Activated CD4-positive, alpha-beta T cell treated with anti-CD3 and anti-CD28 coated beads, Interleukin-2, Interleukin-6, amounts not matched to agents 100 ng/mL and 50 ng/mL, durations not matched to agents 16 hours and 8 hours (primary cell): Measurements from ENCODE around the gene UBE2L5.
"Not testable (repeated sequence)": the region's sequence is repeated elsewhere in the genome, so short reads cannot be mapped to it uniquely, and the experiment has no call there.

Source experiments
- DNase-seq: peaks from one replicate; pipeline ENCODE4 v3.0.0-alpha.2; 2020

Gene UBE2L5

DNA sequence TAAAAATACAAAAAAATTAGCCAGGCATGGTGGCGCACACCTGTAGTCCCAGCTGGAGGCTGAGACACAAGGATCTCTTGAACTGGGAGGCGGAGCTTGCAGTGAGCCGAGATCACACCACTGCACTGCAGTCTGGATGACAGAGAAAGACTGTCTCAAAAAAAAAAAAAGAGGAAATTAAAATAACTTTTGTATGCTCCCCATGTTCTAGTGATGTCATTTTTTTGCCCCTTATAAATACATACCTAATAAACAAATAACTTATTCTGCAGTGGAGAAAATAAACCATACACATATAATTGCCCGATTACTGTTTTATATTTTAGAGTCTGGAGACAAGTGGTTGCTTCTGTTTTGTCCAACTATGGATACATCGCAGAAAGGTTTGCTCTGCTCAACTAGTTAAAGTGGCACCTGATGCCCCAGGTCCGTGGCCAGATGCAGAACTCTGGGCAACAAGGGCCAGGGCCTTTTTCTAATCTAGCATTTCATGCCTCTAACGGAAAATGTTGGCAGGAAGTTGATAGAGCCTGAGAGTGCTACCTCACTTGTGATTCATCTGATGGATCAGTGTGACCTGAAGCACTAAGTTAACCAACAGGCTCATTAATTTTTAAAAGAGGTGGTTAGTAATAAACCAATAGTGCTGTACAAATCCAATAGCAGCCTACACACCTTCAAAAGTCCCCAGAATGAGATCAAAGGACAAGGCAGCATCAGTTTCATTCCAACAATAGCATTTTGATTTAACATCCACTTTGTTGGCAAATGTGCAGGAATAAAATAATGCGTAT, 18.8 kb downstream of the UBE2L5 start:
- no peak for DNase-seq

DNA sequence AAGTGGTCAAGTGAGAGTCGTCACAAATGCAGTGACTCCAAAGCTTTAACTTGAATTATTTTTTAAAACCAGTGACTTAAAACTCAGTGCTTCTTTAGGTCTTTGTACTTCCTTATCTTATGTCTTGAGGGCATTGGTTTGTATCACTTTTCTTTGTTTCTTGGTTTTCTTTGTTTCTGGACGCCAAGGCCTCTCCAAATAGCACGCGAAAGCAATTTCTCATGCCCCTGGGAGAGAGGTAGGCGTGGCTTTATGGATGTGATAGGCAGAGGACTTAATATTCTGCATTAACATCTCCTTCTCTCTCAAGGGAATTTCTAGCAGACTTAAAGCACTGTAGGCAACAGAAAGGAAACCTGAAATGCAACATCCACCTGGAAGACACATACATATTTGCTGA, 20.6 kb downstream of the UBE2L5 start:
- no peak for DNase-seq

DNA sequence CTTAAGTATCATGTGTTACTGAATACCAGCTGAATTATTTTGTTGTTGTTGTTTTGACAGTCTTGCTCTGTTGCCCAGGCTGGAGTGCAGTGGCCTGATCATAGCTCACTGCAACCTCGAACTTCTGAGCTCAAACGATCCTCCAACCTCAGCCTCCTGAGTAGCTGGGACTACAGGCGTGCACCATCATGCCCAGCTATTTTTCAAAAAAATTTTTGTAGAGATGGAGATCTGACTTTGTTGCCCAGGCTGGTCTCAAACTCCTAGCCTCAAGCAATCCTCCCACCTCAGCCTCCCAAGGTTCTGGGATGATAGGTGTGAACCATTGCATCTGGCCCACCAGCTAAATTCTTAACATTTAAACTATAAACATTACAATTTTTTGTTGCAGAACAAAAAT, 21.2 kb downstream of the UBE2L5 start:
- not testable (repeated sequence) for DNase-seq

DNA sequence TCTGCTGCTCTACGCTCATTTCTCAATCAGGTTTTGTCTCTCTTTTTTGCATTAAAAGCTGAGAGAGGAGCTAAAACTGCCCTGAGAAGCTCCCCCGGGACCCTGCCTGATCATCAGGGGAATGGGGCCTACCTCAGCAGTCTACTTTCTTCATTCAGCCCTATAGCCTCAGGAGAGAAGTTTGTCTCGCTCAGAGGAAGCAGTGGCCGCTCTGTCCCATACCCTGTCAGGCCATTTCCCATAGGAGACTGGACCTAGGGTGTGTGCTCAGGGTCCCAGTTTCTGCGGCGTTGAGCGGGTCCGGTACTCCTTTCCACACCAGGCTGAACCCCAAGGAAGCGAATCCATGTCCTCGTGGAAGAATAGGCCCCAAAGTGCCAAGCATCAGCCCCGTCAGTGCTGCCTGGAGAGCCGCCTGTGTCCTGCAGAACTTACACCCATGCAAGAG, 21.7 kb downstream of the UBE2L5 start:
- DNase-seq: no peak

DNA sequence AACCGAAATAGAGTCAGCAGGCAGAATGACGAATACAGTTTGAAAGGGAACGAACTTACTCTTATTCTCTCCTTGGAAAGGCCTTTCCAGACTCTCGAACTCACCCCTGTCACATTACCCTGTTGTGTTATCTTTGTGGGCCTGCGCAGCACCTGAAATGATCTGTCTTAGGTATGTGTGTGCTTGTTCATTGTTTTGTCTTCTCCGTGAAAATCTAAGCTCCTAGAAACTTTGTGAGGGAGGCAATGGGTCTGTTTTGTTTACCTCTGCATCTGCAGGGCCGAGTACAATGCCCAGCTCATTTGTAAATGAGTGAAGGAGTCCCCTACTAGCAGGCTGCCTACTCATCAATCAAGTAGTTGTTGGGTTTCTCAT, 23.8 kb downstream of the UBE2L5 start:
- DNase-seq: no peak

DNA sequence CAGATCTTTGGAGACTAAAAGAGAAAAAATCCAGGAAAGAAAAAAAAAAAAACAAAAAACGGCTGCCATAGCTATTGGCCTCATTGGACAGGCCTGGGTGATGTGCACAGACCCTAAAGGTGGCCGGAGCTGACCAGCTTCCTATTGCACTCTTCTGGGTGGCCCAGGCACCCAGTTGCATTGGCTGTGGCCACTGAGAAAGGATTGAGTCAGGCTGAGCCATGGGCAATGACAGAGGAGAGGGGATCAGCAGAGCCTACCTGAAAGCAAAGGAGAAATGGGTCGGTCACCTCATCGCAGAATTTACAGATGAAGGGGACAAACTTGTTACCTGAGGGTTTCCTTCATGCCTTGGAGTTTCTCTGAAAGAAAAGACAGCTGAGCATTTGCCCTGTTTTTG, 26.1 kb downstream of the UBE2L5 start:
- no peak for DNase-seq

DNA sequence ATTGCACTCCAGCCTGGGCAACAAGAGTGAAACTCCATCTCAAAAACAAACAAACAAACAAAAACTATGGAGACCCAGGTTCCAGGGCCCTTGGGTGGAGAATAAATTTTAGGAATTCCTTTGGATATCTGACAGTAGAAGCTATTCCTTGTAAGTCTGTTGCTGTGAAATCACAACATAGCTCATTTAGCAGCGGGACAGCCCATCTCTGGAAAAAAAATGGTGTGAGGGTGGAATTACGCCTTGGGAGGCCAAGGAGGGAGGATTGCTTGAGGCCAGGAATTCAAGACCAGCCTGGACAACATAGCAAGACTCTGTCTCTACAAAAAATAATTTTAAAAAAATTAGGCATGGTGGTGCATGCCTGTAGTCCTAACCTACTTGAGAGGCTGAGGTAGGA, 27.8 kb downstream of the UBE2L5 start:
- DNase-seq: no peak

DNA sequence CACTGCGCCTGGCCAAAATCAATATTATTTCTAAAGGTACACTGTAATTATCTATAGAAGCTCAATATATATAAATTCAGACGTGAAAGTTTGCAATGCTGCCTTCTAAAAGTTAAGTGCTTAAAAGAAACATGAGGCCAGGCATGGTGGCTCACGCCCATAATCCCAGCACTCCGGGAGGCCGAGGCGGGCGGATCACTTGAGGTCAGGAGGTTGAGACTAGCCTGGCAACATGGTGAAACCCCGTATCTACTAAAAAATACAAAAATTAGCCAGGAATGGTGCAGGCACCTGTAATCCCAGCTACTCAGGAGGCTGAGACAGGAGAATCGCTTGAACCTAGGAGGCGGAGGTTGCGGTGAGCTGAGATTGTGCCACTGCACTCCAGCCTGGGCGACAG, 29.2 kb downstream of the UBE2L5 start:
- DNase-seq: not testable (repeated sequence)

DNA sequence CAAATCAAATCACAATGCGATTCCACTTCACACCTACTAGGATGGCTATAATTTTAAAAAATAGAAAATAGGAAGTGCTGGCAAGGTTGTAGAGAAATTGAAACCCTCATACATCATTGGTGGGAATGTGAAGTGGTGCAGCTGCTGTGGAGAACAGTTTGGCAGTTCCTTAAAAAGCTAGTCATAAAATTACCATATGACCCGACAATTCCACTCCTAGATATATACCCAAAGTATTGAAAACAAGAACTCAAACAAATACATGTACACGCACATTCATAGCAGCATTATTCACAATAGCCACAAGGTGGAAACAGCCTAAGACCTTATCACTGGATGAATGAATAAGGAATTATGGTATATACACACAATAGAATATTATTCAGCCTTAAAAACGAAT, 31.4 kb downstream of the UBE2L5 start:
- no peak for DNase-seq

DNA sequence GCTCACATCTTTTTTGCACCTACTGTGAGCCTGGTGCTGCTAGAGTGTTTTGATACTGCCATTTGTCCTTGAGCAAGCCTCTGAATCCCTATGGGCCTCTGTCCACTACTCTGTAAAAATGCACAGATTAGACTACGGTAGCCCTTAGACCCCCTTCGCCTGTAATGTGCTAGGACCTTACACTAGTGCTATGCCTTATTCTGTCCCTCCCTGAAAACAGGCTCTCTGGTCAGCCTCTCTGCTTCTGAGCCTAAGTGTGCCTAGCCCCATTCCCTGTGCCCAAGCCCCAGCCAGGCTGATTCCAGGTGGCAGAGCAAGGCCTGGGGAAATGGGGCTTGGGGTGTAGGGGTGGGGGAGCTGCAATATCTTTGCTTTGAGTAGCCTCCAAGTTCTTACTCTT, 32.7 kb downstream of the UBE2L5 start:
- no peak for DNase-seq

DNA sequence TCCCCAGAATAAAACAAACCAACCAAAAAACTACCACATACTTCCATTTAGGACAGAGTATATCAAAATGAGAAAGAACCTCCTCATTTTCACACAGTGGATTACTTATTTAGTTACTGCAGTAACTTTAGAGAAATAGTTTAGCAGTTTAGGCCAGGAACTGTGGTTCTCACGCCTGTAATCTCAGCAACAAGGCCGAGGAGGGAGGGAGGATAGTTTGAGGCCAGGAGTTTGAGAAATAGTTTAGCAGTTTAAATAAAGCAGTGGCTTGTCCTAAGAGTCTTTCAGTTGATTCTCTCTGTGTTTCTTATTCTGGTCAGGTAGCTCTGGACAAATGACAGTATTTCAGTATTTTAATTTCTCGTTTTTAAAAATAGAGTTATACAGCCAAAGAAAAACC, 34.0 kb downstream of the UBE2L5 start:
- DNase-seq: no peak

DNA sequence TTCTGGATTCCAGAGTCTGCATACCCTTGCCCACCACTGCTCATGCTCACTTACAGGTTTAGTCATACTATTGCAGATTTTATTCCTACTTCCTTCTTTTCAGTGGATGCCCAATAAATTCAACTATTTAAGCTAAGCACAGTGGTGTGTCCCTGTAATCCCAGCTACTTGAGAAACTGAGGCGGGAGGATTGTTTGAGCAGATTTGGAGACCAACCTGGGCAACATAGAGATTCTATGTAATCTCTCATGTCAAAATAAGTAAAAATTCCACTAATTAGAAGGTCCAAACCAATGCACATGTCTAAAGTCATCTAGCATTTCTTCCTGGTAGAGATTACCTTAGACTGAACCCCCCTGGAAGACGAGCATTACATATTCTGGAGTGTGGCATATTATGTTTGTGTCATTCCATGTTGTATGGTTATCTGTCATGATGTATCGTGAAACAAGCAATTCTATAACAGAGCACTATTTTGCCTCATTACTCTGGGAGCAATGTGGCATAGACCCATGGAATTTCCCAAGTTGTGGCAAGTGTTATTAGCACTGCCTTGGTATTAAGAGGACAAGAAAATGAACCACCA, 35.1 kb downstream of the UBE2L5 start:
- no peak for DNase-seq

DNA sequence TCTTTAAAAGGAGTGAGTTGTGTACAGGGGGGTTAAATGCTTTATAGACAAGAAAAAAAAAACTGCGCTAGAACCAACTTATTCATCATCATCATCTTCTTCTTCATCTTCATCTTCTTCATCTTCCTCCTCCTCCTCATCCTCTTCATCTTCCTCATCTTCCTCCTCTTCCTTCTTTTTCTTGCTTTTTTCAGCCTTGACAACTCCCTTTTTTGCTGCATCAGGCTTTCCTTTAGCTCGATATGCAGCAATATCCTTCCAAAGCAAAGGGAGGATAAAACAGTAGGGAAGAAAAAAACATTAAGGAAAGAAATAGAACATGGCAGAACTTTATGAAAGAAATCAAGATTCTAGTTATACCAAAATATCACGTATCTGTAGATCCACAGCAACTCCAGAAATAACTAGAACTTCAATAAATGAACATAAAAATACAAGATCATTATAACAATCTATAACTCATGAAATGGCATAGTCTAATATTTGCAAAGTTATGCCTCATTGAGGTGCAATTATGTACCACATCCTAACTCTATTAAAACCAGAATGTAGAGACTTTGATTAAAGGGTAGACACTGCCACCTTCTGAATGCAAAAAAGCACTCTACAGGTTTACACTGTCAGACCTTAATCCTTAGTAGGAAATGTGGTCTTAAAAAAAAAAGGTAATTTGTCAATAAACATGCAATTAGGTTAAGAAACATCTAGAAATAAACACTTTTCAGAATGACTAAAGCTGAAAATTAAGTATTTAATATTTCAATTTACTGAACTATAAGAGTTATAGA, 39.2 kb downstream of the UBE2L5 start:
- DNase-seq: not testable (repeated sequence)

DNA sequence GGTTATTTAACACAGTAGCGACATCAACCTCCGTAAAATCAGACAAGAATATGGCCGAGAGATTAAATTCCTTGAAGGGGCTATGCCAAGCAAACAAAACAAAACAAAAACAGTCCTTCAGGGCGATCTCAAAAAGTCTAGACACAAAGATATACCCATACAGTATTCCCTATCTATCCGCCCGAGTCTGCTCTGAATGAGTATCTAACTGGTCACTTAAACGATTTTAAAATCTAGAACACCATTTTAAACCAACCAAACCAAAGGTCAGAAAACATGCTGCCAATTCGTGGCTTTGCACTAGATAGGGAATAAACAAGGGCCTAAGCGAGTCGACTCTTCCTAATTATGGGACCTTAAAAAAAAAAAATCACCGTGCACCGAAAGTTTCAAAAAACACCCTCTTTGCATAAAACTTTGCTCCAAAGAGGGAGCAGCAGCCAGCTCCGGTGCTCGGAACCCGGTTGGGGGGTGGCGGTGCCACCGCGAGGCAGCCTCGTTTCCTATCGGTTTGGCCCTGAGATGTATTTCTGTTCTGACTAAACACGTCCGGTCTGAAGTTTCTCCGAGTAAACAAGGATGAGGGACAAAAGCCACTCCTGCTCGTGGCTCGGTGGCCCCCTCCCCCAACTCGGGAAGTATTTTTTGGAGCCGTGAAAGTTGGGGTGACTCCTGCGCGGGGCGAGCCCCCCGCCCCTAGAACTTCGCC, 41.6 kb downstream of the UBE2L5 start:
- DNase-seq: peak; percentile 91

DNA sequence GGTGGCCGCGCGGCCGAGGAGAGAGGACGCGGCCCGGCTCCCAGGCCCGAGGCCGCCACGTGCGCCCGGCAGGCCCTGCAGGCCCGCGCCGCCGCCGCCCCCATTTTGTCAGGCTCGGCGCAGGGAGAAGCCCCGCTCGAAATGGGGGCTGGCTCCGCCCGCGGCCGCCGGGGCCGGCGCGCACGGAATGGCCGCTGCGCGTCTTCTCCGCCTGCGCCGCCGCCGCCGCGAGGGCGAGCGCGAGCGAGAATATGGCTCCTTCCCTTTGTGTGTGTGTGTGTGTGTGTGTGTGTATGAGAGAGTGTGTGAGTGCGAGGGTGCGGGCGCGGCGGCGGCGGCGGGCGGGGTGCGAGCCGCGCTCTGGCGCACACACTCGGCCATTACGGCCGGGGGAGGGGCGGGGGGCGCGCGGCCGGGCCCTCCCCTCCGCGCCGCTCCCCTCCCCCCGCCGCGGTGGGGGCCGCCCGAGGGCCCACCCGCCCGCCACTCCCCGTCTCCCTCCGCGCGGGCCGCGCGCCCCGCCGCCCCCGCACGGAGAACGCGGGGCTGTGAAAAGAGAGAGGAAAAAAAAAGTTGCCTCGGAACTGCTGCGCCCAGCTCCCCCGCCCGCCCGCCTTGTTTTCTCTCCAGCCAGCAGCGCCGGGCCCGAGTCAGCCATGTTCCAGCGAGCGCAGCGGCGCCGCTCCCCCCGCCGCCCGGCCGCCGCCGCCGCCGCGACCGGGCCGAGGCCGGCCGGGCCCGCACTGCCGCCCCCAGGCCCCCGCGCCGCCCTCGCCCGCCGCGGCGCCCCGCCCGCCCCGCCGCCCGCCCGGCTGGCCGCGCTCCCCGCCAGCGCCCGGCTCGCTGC, 42.4 kb downstream of the UBE2L5 start:
- peak; percentile 75 for DNase-seq

DNA sequence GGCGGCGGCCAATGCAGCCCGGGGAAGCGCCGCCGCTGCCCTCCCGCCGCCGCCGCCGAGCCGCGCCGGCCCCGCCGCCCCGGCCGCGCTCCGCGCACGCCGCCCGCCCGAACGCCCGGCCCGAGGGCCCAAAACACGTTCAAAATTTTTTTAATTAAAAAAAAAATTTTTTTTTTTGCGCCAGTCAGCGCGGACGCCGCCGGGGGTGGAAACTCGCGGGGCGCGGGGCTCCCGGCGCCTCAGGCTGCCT, 43.0 kb downstream of the UBE2L5 start:
- DNase-seq: no peak

DNA sequence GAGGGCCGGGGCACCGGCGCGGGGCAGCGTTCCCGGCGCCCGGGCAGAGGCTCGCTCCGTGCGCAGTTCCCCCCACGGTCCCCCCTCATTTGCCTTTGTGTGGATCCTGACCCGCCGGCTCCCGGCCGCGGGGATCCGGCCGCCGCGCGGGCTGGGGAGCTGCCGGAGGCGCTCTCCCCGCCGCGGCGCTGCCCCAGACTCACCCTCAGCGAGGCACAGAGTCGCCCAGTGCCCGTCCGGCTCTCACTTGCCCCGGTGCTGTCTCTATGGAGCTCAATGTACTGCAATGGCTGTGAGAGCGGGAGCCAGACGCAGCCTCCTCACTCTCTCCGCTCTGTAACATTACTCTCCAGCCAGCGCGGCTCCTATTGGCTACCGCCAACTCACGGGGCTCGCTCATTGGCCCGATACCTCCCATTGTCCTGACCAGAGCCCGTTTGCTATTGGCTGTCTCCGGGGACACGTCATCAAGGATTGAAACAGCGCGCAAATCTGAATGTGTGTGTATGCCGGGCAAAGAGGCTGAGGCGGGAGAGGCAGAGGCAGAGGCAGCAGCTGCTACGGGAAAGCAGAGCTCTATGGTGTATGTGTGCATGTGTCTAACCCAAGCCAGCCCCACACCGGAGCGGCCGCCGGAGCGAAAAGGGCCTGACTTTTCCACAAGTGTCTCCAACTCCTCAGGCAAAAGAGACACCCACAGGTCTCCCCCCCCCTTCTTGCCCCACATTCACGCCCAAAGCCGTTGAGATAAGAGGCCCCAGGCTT, 43.5 kb downstream of the UBE2L5 start, which contains the start of gene HMGB1:
TSS of gene HMGB1 (minus strand) at position 344 of the 765 bp plus-strand sequence. CDS start 2,256 bp downstream, outside the sequence.
- peak; percentile 99 for DNase-seq

DNA sequence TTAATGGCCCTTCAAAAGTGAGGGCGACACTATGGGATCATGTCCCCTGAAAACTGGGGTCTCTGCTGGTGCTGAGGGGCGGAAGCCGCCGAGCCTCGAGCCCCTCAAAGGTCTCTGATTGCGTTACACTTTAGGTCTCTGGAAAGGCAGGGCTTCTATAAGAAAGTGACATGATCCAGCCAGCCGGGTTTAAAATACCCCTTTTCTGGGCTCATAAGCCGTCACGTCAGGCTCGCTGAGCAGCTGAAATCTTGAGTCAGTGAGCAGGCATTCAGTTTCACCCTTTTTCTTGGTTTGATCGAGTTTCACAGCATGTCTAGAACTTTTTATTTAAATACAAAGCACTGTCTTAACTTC, 44.0 kb downstream of the UBE2L5 start:
- DNase-seq: no peak

DNA sequence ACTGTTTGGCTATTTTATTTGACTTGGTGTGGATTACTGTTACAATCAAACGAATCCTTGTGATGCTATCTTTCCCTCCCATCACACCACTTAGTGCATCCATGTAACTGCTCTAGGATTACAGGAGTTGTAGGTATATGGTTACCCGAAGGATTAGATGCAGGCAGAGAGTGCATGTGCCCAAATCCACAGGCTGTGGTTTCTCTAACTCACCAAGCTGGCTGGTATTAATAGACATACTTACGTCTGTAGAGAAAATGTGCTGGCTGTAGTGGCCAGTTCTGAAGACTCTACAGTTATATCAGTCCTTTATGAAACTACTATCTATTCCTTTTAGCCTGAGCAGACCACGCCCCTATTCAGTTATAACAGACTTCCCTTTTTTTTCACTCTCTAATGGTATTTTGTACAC, 44.6 kb downstream of the UBE2L5 start:
- DNase-seq: peak; percentile 23

DNA sequence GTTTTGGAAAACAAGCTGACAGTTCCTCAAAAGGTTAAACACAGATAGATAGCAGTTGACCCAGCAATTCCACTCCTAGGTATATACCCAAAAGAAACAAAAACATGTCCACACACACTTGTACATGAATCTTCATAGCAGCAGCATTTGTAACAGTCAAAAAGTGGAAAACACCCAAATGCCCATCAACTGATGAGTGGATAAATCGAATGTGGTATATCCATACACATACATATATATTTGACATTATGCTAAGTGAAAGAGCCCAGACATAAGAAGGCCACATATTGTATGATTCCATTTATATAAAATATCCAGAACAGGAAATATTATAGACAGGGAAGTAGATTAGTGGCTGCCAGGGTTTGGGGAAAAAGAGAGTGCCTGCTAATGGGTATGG, 51.4 kb downstream of the UBE2L5 start:
- no peak for DNase-seq

DNA sequence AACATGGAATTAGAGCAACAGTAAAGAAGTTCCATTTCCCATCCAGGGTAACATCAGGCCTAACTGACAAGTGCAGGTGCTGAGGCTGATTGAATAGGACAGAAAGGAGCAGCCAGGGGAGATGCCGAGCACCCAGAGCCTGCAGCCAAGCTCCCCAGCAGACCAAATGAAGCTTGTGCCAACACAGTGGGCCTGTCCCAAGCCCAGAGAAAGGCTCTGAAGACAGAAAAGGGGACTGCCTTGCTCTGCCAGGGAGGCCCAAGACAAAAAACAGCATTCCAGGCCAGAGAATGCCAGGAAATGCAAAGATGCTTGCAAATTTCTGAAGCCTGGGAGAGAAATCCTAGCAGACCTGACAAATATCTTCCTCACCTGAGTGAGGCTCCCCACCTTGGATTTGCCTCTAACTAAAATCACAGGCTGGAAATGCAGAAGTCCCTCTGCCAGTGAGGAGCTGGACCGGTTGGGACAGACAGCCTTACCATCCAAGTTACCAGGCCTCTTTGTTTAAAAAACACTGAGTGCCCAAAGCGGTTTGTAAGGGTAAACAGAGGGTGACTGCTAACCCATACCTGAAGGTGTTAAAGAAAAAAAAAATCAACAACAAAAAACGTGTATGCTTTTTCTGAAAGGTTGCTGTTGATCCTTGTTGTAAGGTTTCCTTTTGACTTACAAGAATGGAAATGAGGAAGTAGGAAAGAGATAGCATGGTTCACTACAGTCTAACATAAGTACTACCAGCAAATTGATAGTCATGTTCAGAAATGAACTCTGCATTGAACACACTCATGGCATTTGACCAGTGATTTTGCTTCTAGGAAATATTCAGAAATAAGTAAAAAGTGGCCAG, 55.3 kb downstream of the UBE2L5 start:
- no peak for DNase-seq
